ENCODE data around the gene MED13. TPM values are rescaled to one million over a fixed set of nuclear protein-coding genes. Genes with fewer than 3 reads are reported as not detected.

MED13 gene
- total and polyA plus RNA-seq, 2 experiments from 2014 or later, result 6.6 to 51.2 TPM

GRCh38 chr17:61970030-61970429 is 95.0 kb downstream of the MED13 start:
- WGBS (ENCODE audit: low lambda C conversion rate, missing lambda C conversion rate), result 100% methylated on average over 1 of the region's 1 CpG

GRCh38 chr17:61968757-61969156 is 96.3 kb downstream of the MED13 start:
- Histone ChIP-seq H3K27me3 (no peaks in the 10 kb centered on the region), H4K20me1 (ENCODE audit: insufficient read depth, poor library complexity, severe bottlenecking) (no peaks in the 10 kb centered on the region), H3K4me2 (no peak overlapping the region), H3K79me2 (peaks cover 28% of the 10 kb centered on the region), H3K4me3 (no peak overlapping the region), H2AFZ (no peak overlapping the region), H3K36me3 (replicated peaks; ENCODE audit: insufficient read depth, low read depth) (no peaks in the 10 kb centered on the region), H3K4me1 (ENCODE audit: insufficient read depth) (no peaks in the 10 kb centered on the region), H3K9me3 (ENCODE audit: low read depth) (no peaks in the 10 kb centered on the region), H3K9me2 (replicated peaks; ENCODE audit: insufficient read depth) (no peaks in the 10 kb centered on the region), H3K27ac (no peak overlapping the region)
- TF ChIP-seq EZH2 (IDR thresholded peaks at IDR 0.05; ENCODE audit: borderline replicate concordance) (no peak), EZH2phosphoT487 (IDR thresholded peaks at IDR 0.05; ENCODE audit: low read depth, severe bottlenecking, unreplicated experiment) (no peak), CTCF (IDR thresholded peaks at IDR 0.05; ENCODE audit: poor library complexity) (no peak)
- DNase-seq (ENCODE audit: low spot score), result no peak
- WGBS (ENCODE audit: low lambda C conversion rate, missing lambda C conversion rate), result 95% methylated on average over 5 of the region's 5 CpGs

More at GRCh38 chr17:61970030-61970429, 95.0 kb downstream of the MED13 start:
- Histone ChIP-seq H3K79me2 (peaks cover 38% of the 10 kb centered on the region), H3K27ac (no peak overlapping the region), H3K9me3 (ENCODE audit: low read depth) (no peaks in the 10 kb centered on the region), H4K20me1 (ENCODE audit: insufficient read depth, poor library complexity, severe bottlenecking) (peaks cover 5% of the 10 kb centered on the region), H3K27me3 (no peaks in the 10 kb centered on the region), H3K9me2 (replicated peaks; ENCODE audit: insufficient read depth) (no peaks in the 10 kb centered on the region), H3K4me2 (no peak overlapping the region), H3K4me1 (ENCODE audit: insufficient read depth) (no peaks in the 10 kb centered on the region), H2AFZ (no peak overlapping the region), H3K4me3 (no peak overlapping the region), H3K36me3 (replicated peaks; ENCODE audit: insufficient read depth, low read depth) (no peaks in the 10 kb centered on the region)
- no peak for TF ChIP-seq CTCF (IDR thresholded peaks at IDR 0.05; ENCODE audit: poor library complexity)
- TF ChIP-seq EZH2phosphoT487 (IDR thresholded peaks at IDR 0.05; ENCODE audit: low read depth, severe bottlenecking, unreplicated experiment), result no peak
- TF ChIP-seq EZH2 (IDR thresholded peaks at IDR 0.05; ENCODE audit: borderline replicate concordance), result no peak
- DNase-seq (ENCODE audit: low spot score), result no peak

GRCh38 chr17:61967729-61968128 is 97.3 kb downstream of the MED13 start:
- Histone ChIP-seq H4K20me1 (ENCODE audit: insufficient read depth, poor library complexity, severe bottlenecking) (no peaks in the 10 kb centered on the region), H3K9me2 (replicated peaks; ENCODE audit: insufficient read depth) (no peaks in the 10 kb centered on the region), H3K9me3 (ENCODE audit: low read depth) (no peaks in the 10 kb centered on the region), H2AFZ (no peak overlapping the region), H3K27me3 (no peaks in the 10 kb centered on the region), H3K4me2 (no peak overlapping the region), H3K27ac (no peak overlapping the region), H3K4me1 (ENCODE audit: insufficient read depth) (no peaks in the 10 kb centered on the region), H3K79me2 (peaks cover 23% of the 10 kb centered on the region), H3K4me3 (no peak overlapping the region), H3K36me3 (replicated peaks; ENCODE audit: insufficient read depth, low read depth) (no peaks in the 10 kb centered on the region)
- TF ChIP-seq CTCF (IDR thresholded peaks at IDR 0.05; ENCODE audit: poor library complexity), result no peak
- TF ChIP-seq EZH2 (IDR thresholded peaks at IDR 0.05; ENCODE audit: borderline replicate concordance), result no peak
- no peak for TF ChIP-seq EZH2phosphoT487 (IDR thresholded peaks at IDR 0.05; ENCODE audit: low read depth, severe bottlenecking, unreplicated experiment)
- 91% methylated on average over 2 of the region's 2 CpGs for WGBS (ENCODE audit: low lambda C conversion rate, missing lambda C conversion rate)
- no peak for DNase-seq (ENCODE audit: low spot score)

GRCh38 chr17:61966191-61966590 is 98.9 kb downstream of the MED13 start:
- Histone ChIP-seq H3K9me3 (ENCODE audit: low read depth) (no peaks in the 10 kb centered on the region), H2AFZ (no peak overlapping the region), H3K4me2 (no peak overlapping the region), H4K20me1 (ENCODE audit: insufficient read depth, poor library complexity, severe bottlenecking) (no peaks in the 10 kb centered on the region), H3K79me2 (peaks cover 14% of the 10 kb centered on the region), H3K4me1 (ENCODE audit: insufficient read depth) (no peaks in the 10 kb centered on the region), H3K36me3 (replicated peaks; ENCODE audit: insufficient read depth, low read depth) (no peaks in the 10 kb centered on the region), H3K4me3 (no peak overlapping the region), H3K9me2 (replicated peaks; ENCODE audit: insufficient read depth) (no peaks in the 10 kb centered on the region), H3K27ac (no peak overlapping the region), H3K27me3 (no peaks in the 10 kb centered on the region)
- no peak for DNase-seq (ENCODE audit: low spot score)
- no peak for TF ChIP-seq EZH2phosphoT487 (IDR thresholded peaks at IDR 0.05; ENCODE audit: low read depth, severe bottlenecking, unreplicated experiment)
- TF ChIP-seq CTCF (IDR thresholded peaks at IDR 0.05; ENCODE audit: poor library complexity), result no peak
- 0% methylated on average over 1 of the region's 1 CpG for WGBS (ENCODE audit: low lambda C conversion rate, missing lambda C conversion rate)

All from hepatocyte (in vitro differentiated cells).